Keratinocyte (primary cell): ENCODE measurements around the gene MAP2K5. TPM values are rescaled to one million over a fixed set of nuclear protein-coding genes. Genes with fewer than 3 reads are reported as not detected.

Experiments used
- DNase-seq: peaks from one replicate; pipeline ENCODE4 v3.0.0-alpha.2; 2011; ENCODE audit warnings: low read depth, missing footprints, low spot score
- FAIRE-seq: peaks from 2 replicates; lab custom pipeline; 2011; peaks lifted over from hg19 to GRCh38; lab: Jason Lieb, UNC
- H2AFZ ChIP-seq: 2 replicates; pipeline ENCODE4 v1.6.0; 2012; ENCODE audit warnings: low read length, control low read depth, inconsistent platforms; ENCODE audit not compliant: control insufficient read depth
- H3K27ac ChIP-seq: 2 replicates; pipeline ENCODE4 v1.5.1; 2011; ENCODE audit warnings: low read length; ENCODE audit not compliant: control insufficient read depth, insufficient read depth
- H3K27me3 ChIP-seq: 3 replicates; pipeline ENCODE4 v1.6.0; 2011; ENCODE audit warnings: low read length; ENCODE audit not compliant: control insufficient read depth, insufficient read depth; ENCODE audit errors: extremely low read depth
- H3K36me3 ChIP-seq, 2 experiments: 2 replicates in 1 of 2; 3 replicates in 1 of 2; pipeline ENCODE4 v1.5.1; 2011; ENCODE audit warnings: low read length in 2 of 2, mild to moderate bottlenecking in 1 of 2; ENCODE audit not compliant: control insufficient read depth in 2 of 2, insufficient read depth in 2 of 2; ENCODE audit errors: extremely low read depth in 1 of 2
- H3K4me1 ChIP-seq: 3 replicates; pipeline ENCODE4 v1.5.1; 2011; ENCODE audit warnings: low read length; ENCODE audit not compliant: control insufficient read depth, insufficient read depth; ENCODE audit errors: extremely low read depth
- H3K4me2 ChIP-seq: 3 replicates; pipeline ENCODE4 v1.6.0; 2011; ENCODE audit warnings: low read depth, low read length; ENCODE audit not compliant: control insufficient read depth, insufficient read depth; ENCODE audit errors: extremely low read depth
- H3K4me3 ChIP-seq, 3 experiments: fragments of 200-600 bp in 1 of 3; sonication (generic) in 1 of 3; 2 replicates in 2 of 3; 3 replicates in 1 of 3; pipeline ENCODE4 v1.5.1; 2011 to 2016; ENCODE audit warnings: low read length in 3 of 3, mild to moderate bottlenecking in 3 of 3, control low read depth in 2 of 3, inconsistent platforms in 1 of 3, low read depth in 1 of 3, mixed read lengths in 1 of 3, mixed run types in 1 of 3, moderate library complexity in 1 of 3; ENCODE audit not compliant: control insufficient read depth in 2 of 3, insufficient read depth in 2 of 3; ENCODE audit errors: extremely low read depth in 1 of 3
- H3K79me2 ChIP-seq: 2 replicates; pipeline ENCODE4 v1.6.0; 2012; ENCODE audit warnings: low read length; ENCODE audit not compliant: control insufficient read depth, insufficient read depth
- H3K9ac ChIP-seq: 3 replicates; pipeline ENCODE4 v1.6.0; 2011; ENCODE audit warnings: low read length; ENCODE audit not compliant: control insufficient read depth, insufficient read depth; ENCODE audit errors: extremely low read depth
- H3K9me1 ChIP-seq: 3 replicates; pipeline ENCODE4 v1.6.0; 2011; ENCODE audit warnings: low read length; ENCODE audit not compliant: control insufficient read depth, insufficient read depth; ENCODE audit errors: extremely low read depth
- H3K9me3 ChIP-seq: 2 replicates; pipeline ENCODE4 v1.5.1; 2012; ENCODE audit warnings: low read depth, low read length; ENCODE audit not compliant: control insufficient read depth
- H4K20me1 ChIP-seq: 3 replicates; pipeline ENCODE4 v1.6.0; 2011; ENCODE audit warnings: low read length; ENCODE audit not compliant: control insufficient read depth, insufficient read depth; ENCODE audit errors: extremely low read depth
- EZH2 ChIP-seq: IDR thresholded peaks from one replicate; pipeline ENCODE4 v1.6.1; 2012; ENCODE audit warnings: inconsistent platforms, mild to moderate bottlenecking, low read length, moderate library complexity
- dilution Hi-C: fragments of 300-500 bp; cut with MboI; formaldehyde crosslinking; loops from one replicate; pipeline ENCODE4 v1.7.0; 2020; ENCODE audit warnings: low sequenced_read_pairs; ENCODE audit not compliant: extremely low pct_ligation_motif_present
- polyA plus RNA-seq, 5 experiments: library from polyadenylated mRNA; depleted of rRNA in 3 of 5; stranded (reverse) in 3 of 5; stranded (forward) in 1 of 5; unstranded in 1 of 5; fragments of >200 nt; gene quantifications; 1 replicate in 1 of 5; 2 replicates in 3 of 5; 3 replicates in 1 of 5; pipeline versions ENCODE4 v1.2.1 to v1.2.3, GENCODE V29; 2011 to 2012; ENCODE audit warnings: missing spikeins in 2 of 5, low read depth in 1 of 5, low replicate concordance in 1 of 5
- TF ChIP-seq, protein P1 (sequence below), 3 experiments: IDR thresholded peaks in 1 of 3; conservative IDR thresholded peaks in 1 of 3; optimal IDR thresholded peaks in 1 of 3; 2 replicates in 2 of 3; 3 replicates in 1 of 3; pipeline versions ENCODE3 to v1.5.1; 2011; ENCODE audit warnings: low read length in 3 of 3, mild to moderate bottlenecking in 3 of 3, moderate library complexity in 2 of 3, control low read depth in 1 of 3, inconsistent platforms in 1 of 3; ENCODE audit not compliant: insufficient read depth in 2 of 3; ENCODE audit errors: extremely low read depth in 1 of 3

MAP2K5 gene
- polyA plus RNA-seq, 1 donor (not counting 4 experiments of a cell fraction or from before 2014, with no cell fraction given), result 3.6 TPM

- Histone ChIP-seq H3K4me3 (peak overlapping the region; percentile 64 to 90 (median 80)), H4K20me1 (no peaks in the 10 kb centered on the region), H3K79me2 (no peaks in the 10 kb centered on the region), H3K36me3 (no peaks in the 10 kb centered on the region), H3K4me1 (peaks cover 18% of the 10 kb centered on the region), H3K27me3 (peaks cover 3% of the 10 kb centered on the region), H3K9me1 (no peaks in the 10 kb centered on the region), H3K27ac (peak overlapping the region; percentile 93), H2AFZ (peak overlapping the region; percentile 99), H3K9me3 (no peaks in the 10 kb centered on the region), H3K4me2 (peak overlapping the region; percentile 96), H3K9ac (peak overlapping the region; percentile 86)
- TF ChIP-seq, protein P1, sequence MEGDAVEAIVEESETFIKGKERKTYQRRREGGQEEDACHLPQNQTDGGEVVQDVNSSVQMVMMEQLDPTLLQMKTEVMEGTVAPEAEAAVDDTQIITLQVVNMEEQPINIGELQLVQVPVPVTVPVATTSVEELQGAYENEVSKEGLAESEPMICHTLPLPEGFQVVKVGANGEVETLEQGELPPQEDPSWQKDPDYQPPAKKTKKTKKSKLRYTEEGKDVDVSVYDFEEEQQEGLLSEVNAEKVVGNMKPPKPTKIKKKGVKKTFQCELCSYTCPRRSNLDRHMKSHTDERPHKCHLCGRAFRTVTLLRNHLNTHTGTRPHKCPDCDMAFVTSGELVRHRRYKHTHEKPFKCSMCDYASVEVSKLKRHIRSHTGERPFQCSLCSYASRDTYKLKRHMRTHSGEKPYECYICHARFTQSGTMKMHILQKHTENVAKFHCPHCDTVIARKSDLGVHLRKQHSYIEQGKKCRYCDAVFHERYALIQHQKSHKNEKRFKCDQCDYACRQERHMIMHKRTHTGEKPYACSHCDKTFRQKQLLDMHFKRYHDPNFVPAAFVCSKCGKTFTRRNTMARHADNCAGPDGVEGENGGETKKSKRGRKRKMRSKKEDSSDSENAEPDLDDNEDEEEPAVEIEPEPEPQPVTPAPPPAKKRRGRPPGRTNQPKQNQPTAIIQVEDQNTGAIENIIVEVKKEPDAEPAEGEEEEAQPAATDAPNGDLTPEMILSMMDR (optimal IDR thresholded peaks at IDR 0.05 in 1 of 3, IDR thresholded peaks at IDR 0.05 in 1 of 3, conservative IDR thresholded peaks at IDR 0.05 in 1 of 3; ENCODE audit: extremely low read depth in 1 of 3, insufficient read depth in 2 of 3, low read length in 3 of 3), result no peak
- no peak for TF ChIP-seq EZH2
- FAIRE-seq (no peak), DNase-seq (no peak)
- dilution Hi-C loops, result no loop called here
Measured at GRCh38 chr15:67840749-67841512, 298.4 kb downstream of the MAP2K5 start.

DNA sequence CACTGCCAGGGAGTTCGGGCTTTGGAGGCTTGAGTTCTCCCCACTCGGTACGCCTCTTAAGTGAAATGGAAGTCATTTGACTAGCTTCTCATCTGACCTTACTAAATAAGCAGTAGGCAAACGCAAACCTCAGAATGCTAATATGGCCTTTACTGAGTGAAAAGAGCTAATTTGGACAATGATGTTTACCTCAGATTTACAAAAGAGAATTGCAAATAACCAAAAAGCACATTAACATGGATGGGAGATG is 298.9 kb downstream of the MAP2K5 start:
- FAIRE-seq (no peak), DNase-seq (no peak)
- Histone ChIP-seq H3K4me1 (peaks cover 15% of the 10 kb centered on the region), H3K9me1 (no peaks in the 10 kb centered on the region), H3K79me2 (no peaks in the 10 kb centered on the region), H3K36me3 (no peaks in the 10 kb centered on the region), H3K27ac (no peak overlapping the region), H2AFZ (peak overlapping the region; percentile 51), H4K20me1 (no peaks in the 10 kb centered on the region), H3K27me3 (no peaks in the 10 kb centered on the region), H3K9me3 (no peaks in the 10 kb centered on the region), H3K4me2 (peak overlapping the region; percentile 96), H3K9ac (no peak overlapping the region), H3K4me3 (peak overlapping the region in 1 of 3 experiments; percentile 90)
- dilution Hi-C loops, result no loop called here
- TF ChIP-seq EZH2, result no peak

DNA sequence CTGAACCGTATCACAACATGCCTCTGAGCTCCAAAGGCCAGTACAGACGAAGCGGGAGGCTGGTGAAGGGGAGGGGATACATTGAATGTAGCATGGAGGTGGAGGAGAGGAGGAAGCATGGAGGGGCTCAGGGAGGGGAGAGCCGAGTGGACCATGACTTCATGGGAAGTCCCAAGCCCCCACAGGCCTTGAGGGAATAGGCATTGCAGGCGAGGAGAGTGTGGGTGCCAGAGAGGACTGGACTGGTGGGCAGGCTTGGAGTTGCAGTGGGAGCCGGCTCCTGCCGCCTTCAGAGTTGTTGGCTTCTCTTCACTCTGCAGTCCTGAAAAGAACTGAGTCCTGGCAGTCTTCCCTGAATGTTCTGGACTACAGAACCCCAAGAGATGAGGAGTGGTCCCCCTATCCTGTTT is 300.6 kb downstream of the MAP2K5 start:
- H3K27ac ChIP-seq, result no peak overlapping the region
- no peaks in the 10 kb centered on the region for H3K9me1 ChIP-seq
- H3K9me3 ChIP-seq, result no peaks in the 10 kb centered on the region
- DNase-seq (no peak), FAIRE-seq (no peak)
- no peaks in the 10 kb centered on the region for H3K27me3 ChIP-seq
- H3K4me3 ChIP-seq, result no peak overlapping the region
- H4K20me1 ChIP-seq, result no peaks in the 10 kb centered on the region
- H3K4me2 ChIP-seq, result no peak overlapping the region
- no peak overlapping the region for H3K9ac ChIP-seq
- peaks cover 15% of the 10 kb centered on the region for H3K4me1 ChIP-seq
- dilution Hi-C loops, result no loop called here
- H2AFZ ChIP-seq, result no peak overlapping the region
- H3K36me3 ChIP-seq, result no peaks in the 10 kb centered on the region
- H3K79me2 ChIP-seq, result no peaks in the 10 kb centered on the region
- no peak for TF ChIP-seq EZH2
- TF ChIP-seq, protein P1 (optimal IDR thresholded peaks at IDR 0.05 in 1 of 3, IDR thresholded peaks at IDR 0.05 in 1 of 3, conservative IDR thresholded peaks at IDR 0.05 in 1 of 3; ENCODE audit: extremely low read depth in 1 of 3, insufficient read depth in 2 of 3, low read length in 3 of 3), result no peak
